A549 (cell line): ENCODE measurements around the gene PBX4. TPM values are rescaled to one million over a fixed set of nuclear protein-coding genes. Genes with fewer than 3 reads are reported as not detected.

Source experiments
- ATAC-seq, 2 experiments: fragments of 200-7000 bp in 1 of 2; fragments of >200 bp in 1 of 2; cut with Nextera tagmentation in 1 of 2; cut with Tn5 transposase in 1 of 2; 3 replicates each; pipeline versions ENCODE4 v1.8.0 to v1.9.1; 2018 to 2020; ENCODE audit warnings: mild to moderate bottlenecking in 1 of 2, moderate library complexity in 1 of 2
- CTCF ChIA-PET: fragments of 300-600 bp; sonication (Branson Sonifier 250); formaldehyde crosslinking; extraction: SDS; loops from one replicate; lab custom pipeline; 2021; ENCODE audit warnings: antibody characterized with exemption, inconsistent platforms; lab: Yijun Ruan, JAX
- POLR2A ChIA-PET: fragments of 350-600 bp; formaldehyde crosslinking; extraction: SDS; loops from one replicate; lab custom pipeline; 2021; ENCODE audit warnings: antibody characterized with exemption, inconsistent platforms; lab: Yijun Ruan, JAX
- DNase-seq, 2 experiments: peaks; one replicate each; pipeline versions ENCODE4 v3.0.0 to v3.0.0-alpha.2; 2011 to 2016; ENCODE audit warnings: low read depth in 1 of 2, low spot score in 1 of 2
- FAIRE-seq: peaks from 2 replicates; lab custom pipeline; 2011; peaks lifted over from hg19 to GRCh38; lab: Jason Lieb, UNC
- H3K27ac ChIP-seq, 2 experiments: fragments of >200 bp; sonication (Bioruptor Twin); formaldehyde crosslinking; 3 replicates each; pipeline ENCODE4 v1.5.1; 2016 to 2017
- H3K4me1 ChIP-seq: fragments of >200 bp; sonication (Bioruptor Twin); formaldehyde crosslinking; 3 replicates; pipeline ENCODE4 v1.6.1; 2016
- H3K4me2 ChIP-seq: fragments of >200 bp; sonication (Bioruptor Twin); formaldehyde crosslinking; 3 replicates; pipeline ENCODE4 v1.6.1; 2016
- H3K4me3 ChIP-seq: fragments of >200 bp; sonication (Bioruptor Twin); formaldehyde crosslinking; 3 replicates; pipeline ENCODE4 v1.5.1; 2016
- H3K9me3 ChIP-seq: fragments of >200 bp; sonication (Bioruptor Twin); formaldehyde crosslinking; 3 replicates; pipeline ENCODE4 v1.6.1; 2016
- CBX8 ChIP-seq: fragments of 200-600 bp; sonication (generic); IDR thresholded peaks from 2 replicates; pipeline ENCODE4 v1.6.1; 2016
- CEBPB ChIP-seq, 2 experiments: fragments of >200 bp in 1 of 2; sonication (Bioruptor Twin) in 1 of 2; formaldehyde crosslinking in 1 of 2; IDR thresholded peaks; 2 replicates each; pipeline ENCODE4 v1.6.1; 2012 to 2016
- CHD4 ChIP-seq: fragments of 200-600 bp; sonication (generic); IDR thresholded peaks from 2 replicates; pipeline ENCODE4 v1.6.1; 2016; ENCODE audit warnings: antibody characterized with exemption, mild to moderate bottlenecking, borderline replicate concordance
- EHF ChIP-seq: fragments of 250-450 bp; sonication (Bioruptor Pico); IDR thresholded peaks from 2 replicates; pipeline ENCODE4 v1.5.0; 2020; ENCODE audit warnings: mild to moderate bottlenecking
- ESRRA ChIP-seq: fragments of 150-350 bp; IDR thresholded peaks from 2 replicates; pipeline ENCODE4 v1.6.1; 2014; ENCODE audit warnings: mild to moderate bottlenecking, low read length, borderline replicate concordance
- HEYL ChIP-seq: fragments of 250-450 bp; sonication (Bioruptor Pico); IDR thresholded peaks from 2 replicates; pipeline ENCODE4 v1.8.0; 2021; ENCODE audit warnings: mild to moderate bottlenecking, moderate library complexity
- HOXB13 ChIP-seq: fragments of 250-450 bp; sonication (Bioruptor Pico); IDR thresholded peaks from 2 replicates; pipeline ENCODE4 v1.5.0; 2020; ENCODE audit warnings: low read depth, mild to moderate bottlenecking, moderate library complexity
- MAZ ChIP-seq: fragments of 150-350 bp; IDR thresholded peaks from 2 replicates; pipeline ENCODE4 v1.6.1; 2014; ENCODE audit warnings: antibody characterized with exemption, low read depth, low read length, borderline replicate concordance
- NFE2L2 ChIP-seq: fragments of 150-350 bp; conservative IDR thresholded peaks from 2 replicates; pipeline ENCODE4 v1.6.1; 2014; ENCODE audit warnings: low read length
- POLR2AphosphoS2 ChIP-seq: conservative IDR thresholded peaks from 2 replicates; pipeline ENCODE4 v1.6.1; 2012; ENCODE audit warnings: low read length, improper control_type of control experiment, inconsistent platforms
- RAD21 ChIP-seq, 2 experiments: fragments of >200 bp in 1 of 2; sonication (Bioruptor Twin) in 1 of 2; formaldehyde crosslinking in 1 of 2; IDR thresholded peaks in 1 of 2; conservative IDR thresholded peaks in 1 of 2; 2 replicates in 1 of 2; 3 replicates in 1 of 2; pipeline ENCODE4 v1.6.1; 2012 to 2018; ENCODE audit warnings: inconsistent platforms in 1 of 2
- RNF2 ChIP-seq: fragments of 200-600 bp; sonication (generic); IDR thresholded peaks from 2 replicates; pipeline ENCODE4 v1.6.1; 2016; ENCODE audit warnings: low read depth, mild to moderate bottlenecking, antibody characterized with exemption, moderate library complexity, borderline replicate concordance
- SREBF2 ChIP-seq: fragments of 450-650 bp; IDR thresholded peaks from 2 replicates; pipeline ENCODE4 v1.6.1; 2014; ENCODE audit warnings: mild to moderate bottlenecking, moderate library complexity
- ZFP36 ChIP-seq: fragments of 450-650 bp; IDR thresholded peaks from 2 replicates; pipeline ENCODE4 v1.6.1; 2014; ENCODE audit warnings: borderline replicate concordance; ENCODE audit not compliant: partially characterized antibody
- WGBS: methylation state at CpG from one replicate; pipeline ENCODE4 v1.1.6; 2017; ENCODE audit errors: missing lambda C conversion rate; 5-methylcytosine and 5-hydroxymethylcytosine counted together
- polyA plus RNA-seq, 4 experiments: library from polyadenylated mRNA; depleted of rRNA in 3 of 4; stranded (reverse); fragments of >200 nt; fragmentation: RNase III in 1 of 4; extraction: RNeasy Plus Mini Kit Qiagen cat#74134 plus additional on column Dnase treatment in 1 of 4; gene quantifications; 2 replicates in 3 of 4; 3 replicates in 1 of 4; pipeline ENCODE4 v1.2.3, GENCODE V29; 2011 to 2017
- TF ChIP-seq, protein P1 (sequence below): fragments of 250-450 bp; sonication (Bioruptor Pico); IDR thresholded peaks from 2 replicates; pipeline ENCODE4 v1.5.0; 2021; ENCODE audit warnings: mild to moderate bottlenecking, moderate library complexity, borderline replicate concordance
- TF ChIP-seq, protein P2 (sequence below): IDR thresholded peaks from 2 replicates; pipeline ENCODE4 v1.6.1; 2012
- TF ChIP-seq, protein P3 (sequence below): fragments of >200 bp; sonication (Bioruptor Twin); formaldehyde crosslinking; IDR thresholded peaks from 2 replicates; pipeline ENCODE4 v1.6.1; 2016
- TF ChIP-seq, protein P4 (sequence below): fragments of 150-350 bp; IDR thresholded peaks from 2 replicates; pipeline ENCODE4 v1.6.1; 2014; ENCODE audit warnings: low read depth, mild to moderate bottlenecking, low read length

PBX4 gene
- polyA plus RNA-seq, 2 of the 4 experiments (the other 2 are of a cell fraction): 0.70 to 0.90 TPM

DNA sequence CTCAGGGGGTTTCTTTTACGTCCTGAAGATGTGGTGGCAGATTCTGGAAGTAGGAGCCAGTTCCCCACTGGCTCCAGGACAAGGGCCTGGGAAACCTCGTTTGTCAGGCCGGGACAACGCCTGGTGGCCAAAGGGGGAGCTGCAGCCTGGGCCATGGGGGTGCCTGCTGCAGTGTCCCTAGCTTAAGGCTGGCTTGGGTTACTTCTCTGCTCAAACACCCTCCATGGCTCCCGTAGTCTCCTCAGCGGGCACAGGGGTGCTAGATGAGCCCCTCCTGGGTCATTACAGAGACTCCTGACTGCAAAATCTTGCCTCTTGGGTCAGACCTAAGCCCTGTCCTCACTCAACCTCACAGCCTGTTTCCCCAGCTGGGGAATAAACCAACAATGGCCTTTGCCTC is 65.7 kb downstream of the PBX4 start:
- Histone ChIP-seq H3K27ac (no peak overlapping the region), H3K4me2 (no peak overlapping the region), H3K9me3 (no peaks in the 10 kb centered on the region), H3K4me3 (no peak overlapping the region), H3K4me1 (no peaks in the 10 kb centered on the region)
- WGBS: 7% methylated on average over 2 of the region's 6 CpGs
- FAIRE-seq: no peak
- ChIA-PET POLR2A (no interaction called here), CTCF (interaction anchor here (0.7 to 12.3 kb wide), 9 partner anchors 16 to 91 kb away, joined by 3 to 79 read pairs (median 6); partner anchors contain the start of genes GMIP and YJEFN3)
- peak; percentile 47 to 58 for DNase-seq
- TF ChIP-seq CBX8: no peak
- TF ChIP-seq NFE2L2: no peak
- TF ChIP-seq ZFP36: peak; percentile 66
- TF ChIP-seq ESRRA: no peak
- peak; percentile 81 to 88 for ATAC-seq

DNA sequence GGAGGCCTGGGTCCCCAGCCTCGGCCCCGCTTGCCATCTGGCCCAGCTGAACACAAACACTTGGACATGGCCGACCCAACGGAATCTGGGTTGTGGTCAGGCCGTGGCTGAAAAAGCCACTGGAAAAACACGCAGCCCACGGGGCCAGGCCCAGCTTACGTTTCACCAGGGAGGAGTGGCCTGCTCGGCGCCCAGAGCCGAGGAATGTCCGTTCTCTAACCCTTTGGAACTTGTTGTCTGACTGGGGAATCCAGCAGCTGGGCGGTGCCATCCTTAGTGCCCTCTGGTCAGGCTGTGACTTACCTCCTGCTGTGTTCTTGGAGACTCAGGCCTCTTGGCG is 66.7 kb downstream of the PBX4 start:
- POLR2A ChIA-PET: no interaction called here
- Histone ChIP-seq H3K9me3 (no peaks in the 10 kb centered on the region), H3K4me3 (no peak overlapping the region)
- CTCF ChIA-PET: interaction anchor here (0.5 to 12.3 kb wide), 8 partner anchors 9 to 1177 kb away, joined by 3 to 79 read pairs (median 4); partner anchors contain the start of genes GMIP and YJEFN3
- no CpG with 5 or more reads among the region's 14 CpGs for WGBS
- TF ChIP-seq SREBF2 (no peak), CHD4 (no peak), RNF2 (no peak), ZFP36 (no peak), EHF (CRISPR knock-in tag) (no peak), MAZ (no peak), HEYL (CRISPR knock-in tag) (no peak), CEBPB (IDR thresholded peaks at IDR 0.05) (no peak), POLR2AphosphoS2 (no peak), RAD21 (conservative IDR thresholded peaks at IDR 0.05 in 1 of 2, IDR thresholded peaks at IDR 0.05 in 1 of 2) (no peak)
- TF ChIP-seq, protein P1, sequence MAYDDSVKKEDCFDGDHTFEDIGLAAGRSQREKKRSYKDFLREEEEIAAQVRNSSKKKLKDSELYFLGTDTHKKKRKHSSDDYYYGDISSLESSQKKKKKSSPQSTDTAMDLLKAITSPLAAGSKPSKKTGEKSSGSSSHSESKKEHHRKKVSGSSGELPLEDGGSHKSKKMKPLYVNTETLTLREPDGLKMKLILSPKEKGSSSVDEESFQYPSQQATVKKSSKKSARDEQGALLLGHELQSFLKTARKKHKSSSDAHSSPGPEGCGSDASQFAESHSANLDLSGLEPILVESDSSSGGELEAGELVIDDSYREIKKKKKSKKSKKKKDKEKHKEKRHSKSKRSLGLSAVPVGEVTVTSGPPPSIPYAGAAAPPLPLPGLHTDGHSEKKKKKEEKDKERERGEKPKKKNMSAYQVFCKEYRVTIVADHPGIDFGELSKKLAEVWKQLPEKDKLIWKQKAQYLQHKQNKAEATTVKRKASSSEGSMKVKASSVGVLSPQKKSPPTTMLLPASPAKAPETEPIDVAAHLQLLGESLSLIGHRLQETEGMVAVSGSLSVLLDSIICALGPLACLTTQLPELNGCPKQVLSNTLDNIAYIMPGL (CRISPR knock-in tag): no peak
- TF ChIP-seq, protein P2, sequence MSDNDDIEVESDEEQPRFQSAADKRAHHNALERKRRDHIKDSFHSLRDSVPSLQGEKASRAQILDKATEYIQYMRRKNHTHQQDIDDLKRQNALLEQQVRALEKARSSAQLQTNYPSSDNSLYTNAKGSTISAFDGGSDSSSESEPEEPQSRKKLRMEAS: no peak
- TF ChIP-seq, protein P3, sequence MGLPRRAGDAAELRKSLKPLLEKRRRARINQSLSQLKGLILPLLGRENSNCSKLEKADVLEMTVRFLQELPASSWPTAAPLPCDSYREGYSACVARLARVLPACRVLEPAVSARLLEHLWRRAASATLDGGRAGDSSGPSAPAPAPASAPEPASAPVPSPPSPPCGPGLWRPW: no peak
- TF ChIP-seq, protein P4, sequence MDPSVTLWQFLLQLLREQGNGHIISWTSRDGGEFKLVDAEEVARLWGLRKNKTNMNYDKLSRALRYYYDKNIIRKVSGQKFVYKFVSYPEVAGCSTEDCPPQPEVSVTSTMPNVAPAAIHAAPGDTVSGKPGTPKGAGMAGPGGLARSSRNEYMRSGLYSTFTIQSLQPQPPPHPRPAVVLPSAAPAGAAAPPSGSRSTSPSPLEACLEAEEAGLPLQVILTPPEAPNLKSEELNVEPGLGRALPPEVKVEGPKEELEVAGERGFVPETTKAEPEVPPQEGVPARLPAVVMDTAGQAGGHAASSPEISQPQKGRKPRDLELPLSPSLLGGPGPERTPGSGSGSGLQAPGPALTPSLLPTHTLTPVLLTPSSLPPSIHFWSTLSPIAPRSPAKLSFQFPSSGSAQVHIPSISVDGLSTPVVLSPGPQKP: no peak
- TF ChIP-seq, all 56 proteins: peak for 0
- Histone ChIP-seq H3K27ac (no peak overlapping the region), H3K4me2 (no peak overlapping the region), H3K4me1 (no peaks in the 10 kb centered on the region)
- no peak for DNase-seq
- no peak for FAIRE-seq
- ATAC-seq: no peak; a peak in 1 of 6 replicates

DNA sequence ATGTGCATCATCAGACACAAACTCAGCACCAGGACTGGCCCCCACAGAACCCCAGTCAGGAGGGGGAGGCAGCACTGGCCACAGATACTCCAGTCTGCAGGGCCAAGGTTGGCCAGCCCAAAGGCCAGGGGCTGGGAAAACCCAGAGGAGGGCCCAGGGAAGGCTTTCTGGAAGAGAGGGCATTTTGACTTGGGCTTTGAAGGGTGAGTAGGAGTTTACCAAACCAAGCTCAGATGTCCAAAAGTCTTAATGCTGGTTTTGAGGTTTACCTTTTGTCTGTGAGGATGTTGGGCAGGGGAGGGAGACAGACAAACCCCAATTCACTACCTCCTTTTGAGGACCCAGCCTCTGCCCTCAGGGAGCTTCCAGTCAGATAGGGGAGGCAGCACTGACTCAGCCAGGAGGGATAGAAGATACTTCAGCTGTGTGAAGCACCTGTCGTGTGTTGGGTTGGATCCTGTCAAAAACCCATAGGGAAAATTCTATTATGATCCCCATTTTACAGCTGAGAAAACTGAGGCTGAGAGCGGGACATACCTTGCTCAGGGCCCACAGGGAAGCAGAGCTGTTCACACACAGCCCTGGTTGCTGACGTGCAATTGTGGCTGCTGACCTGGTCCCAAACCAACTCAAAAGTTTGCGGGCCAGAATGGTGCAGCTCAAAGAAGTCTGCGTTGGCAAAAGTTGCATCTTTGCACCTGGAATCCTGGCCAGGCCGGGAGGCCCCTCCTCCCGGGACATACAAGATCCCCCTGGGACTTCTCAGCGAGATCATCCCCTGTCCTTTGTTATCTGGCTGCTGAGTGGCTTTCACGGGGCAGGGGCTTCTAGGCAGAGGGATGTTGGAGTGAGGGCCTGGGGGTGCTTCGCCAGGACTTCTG is 67.3 kb downstream of the PBX4 start:
- 74% methylated on average over 6 of the region's 10 CpGs for WGBS
- no peak for FAIRE-seq

More for the DNA sequence above, 67.3 kb downstream of the PBX4 start:
- POLR2A ChIA-PET: no interaction called here
- TF ChIP-seq HOXB13 (CRISPR knock-in tag): no peak
- TF ChIP-seq, all 56 proteins: peak for 0
- no peaks in the 10 kb centered on the region for H3K9me3 ChIP-seq
- ATAC-seq (no peak), DNase-seq (no peak)
- CTCF ChIA-PET: interaction anchor here (0.6 to 12.3 kb wide), 7 partner anchors 8 to 268 kb away, joined by 3 to 79 read pairs (median 4); partner anchors contain the start of genes GMIP and YJEFN3
- no peak overlapping the region for H3K4me2 ChIP-seq
- H3K27ac ChIP-seq: no peak overlapping the region
- no peak overlapping the region for H3K4me3 ChIP-seq
- H3K4me1 ChIP-seq: no peaks in the 10 kb centered on the region
